HG03442 (cell line): Measurements from ENCODE around the gene ADAT1.

Experiments
- ATAC-seq: cut with Tn5 transposase; IDR thresholded peaks from one replicate; pipeline ENCODE4 v1.9.1; 2021; ENCODE audit warnings: mild to moderate bottlenecking, moderate library complexity; ENCODE audit not compliant: unreplicated experiment

The ADAT1 gene

DNA sequence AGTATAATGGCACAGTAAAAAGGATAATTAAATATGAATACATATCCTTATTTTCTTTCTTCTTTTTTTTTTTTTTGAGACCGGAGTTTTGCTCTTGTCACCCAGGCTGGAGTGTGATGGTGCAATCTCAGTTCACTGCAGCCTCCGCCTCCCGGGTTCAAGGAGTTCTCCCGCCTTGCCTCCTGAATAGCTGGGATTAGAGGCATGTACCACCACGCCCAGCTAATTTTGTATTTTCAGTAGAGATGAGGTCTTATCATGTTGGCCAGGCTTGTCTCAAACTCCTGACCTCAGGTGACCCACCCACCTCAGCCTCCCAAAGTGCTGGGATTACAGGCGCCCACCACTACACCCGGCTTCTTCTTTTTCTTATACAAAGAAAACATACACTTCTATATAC, 44.9 kb downstream of the ADAT1 start:
- ATAC-seq, result no peak

DNA sequence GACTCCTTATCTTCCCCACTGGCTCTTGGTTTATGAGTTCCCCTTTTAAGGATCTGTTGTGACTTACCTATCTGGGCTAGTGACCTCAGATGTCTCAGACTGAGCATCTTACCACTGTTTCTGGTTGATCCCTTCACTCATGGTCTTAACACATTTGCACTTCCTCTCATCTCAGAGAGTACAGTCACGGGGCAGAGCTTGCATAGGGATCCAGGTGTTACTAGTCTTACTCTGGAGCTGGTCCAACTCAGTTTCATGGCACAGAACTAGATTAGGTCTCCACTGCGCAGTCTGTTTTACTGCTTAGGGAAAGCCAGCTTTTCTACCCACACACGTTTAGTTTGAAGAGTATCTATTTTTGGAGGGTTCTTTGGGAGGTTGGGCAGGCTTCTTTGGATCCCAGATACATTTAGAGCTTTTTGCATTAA, 46.7 kb downstream of the ADAT1 start:
- ATAC-seq, result peak; percentile 77

- no peak for ATAC-seq
These were observed 47.1 kb downstream of the ADAT1 start for GRCh38 chr16:75575958-75576357.

DNA sequence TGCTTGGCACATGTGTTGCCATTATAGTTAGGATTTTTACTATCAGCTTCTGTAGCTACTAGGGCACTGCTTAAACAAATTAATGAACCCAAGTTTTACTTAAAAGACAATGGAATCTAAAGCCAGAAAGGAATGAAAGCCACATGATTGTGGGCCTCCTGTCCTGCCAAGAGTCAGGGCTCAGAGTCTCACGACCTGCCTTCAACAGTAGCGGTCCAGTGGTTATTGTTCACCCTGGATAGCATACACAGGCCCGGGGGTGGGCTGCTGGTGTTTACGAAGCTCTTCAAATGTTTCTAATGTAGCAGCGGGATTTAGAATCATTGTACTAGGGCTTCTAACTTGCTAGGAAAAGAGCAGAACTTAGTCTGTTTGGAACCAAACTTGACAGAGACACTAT, 49.1 kb downstream of the ADAT1 start:
- ATAC-seq, result no peak

- no peak for ATAC-seq
These were observed 50.1 kb downstream of the ADAT1 start for GRCh38 chr16:75572864-75573542.

- ATAC-seq, result peak; percentile 20
These were observed 52.5 kb downstream of the ADAT1 start for GRCh38 chr16:75570396-75571065.

DNA sequence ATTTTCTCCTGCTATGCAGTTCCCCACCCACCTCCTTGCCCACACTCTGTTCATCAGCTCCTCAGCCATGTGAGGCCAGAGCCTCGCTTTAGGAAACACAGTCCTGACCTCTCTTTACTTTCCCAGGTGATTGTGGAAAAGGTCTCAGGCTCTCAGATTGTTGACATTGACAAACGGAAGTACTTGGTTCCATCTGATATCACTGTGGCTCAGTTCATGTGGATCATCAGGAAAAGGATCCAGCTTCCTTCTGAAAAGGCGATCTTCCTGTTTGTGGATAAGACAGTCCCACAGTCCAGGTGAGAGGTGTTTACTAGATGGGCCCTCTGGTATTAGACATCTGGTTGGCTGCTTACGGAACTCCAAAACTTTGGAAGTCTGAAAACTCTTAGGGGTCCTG, 55.2 kb downstream of the ADAT1 start:
- no peak for ATAC-seq

DNA sequence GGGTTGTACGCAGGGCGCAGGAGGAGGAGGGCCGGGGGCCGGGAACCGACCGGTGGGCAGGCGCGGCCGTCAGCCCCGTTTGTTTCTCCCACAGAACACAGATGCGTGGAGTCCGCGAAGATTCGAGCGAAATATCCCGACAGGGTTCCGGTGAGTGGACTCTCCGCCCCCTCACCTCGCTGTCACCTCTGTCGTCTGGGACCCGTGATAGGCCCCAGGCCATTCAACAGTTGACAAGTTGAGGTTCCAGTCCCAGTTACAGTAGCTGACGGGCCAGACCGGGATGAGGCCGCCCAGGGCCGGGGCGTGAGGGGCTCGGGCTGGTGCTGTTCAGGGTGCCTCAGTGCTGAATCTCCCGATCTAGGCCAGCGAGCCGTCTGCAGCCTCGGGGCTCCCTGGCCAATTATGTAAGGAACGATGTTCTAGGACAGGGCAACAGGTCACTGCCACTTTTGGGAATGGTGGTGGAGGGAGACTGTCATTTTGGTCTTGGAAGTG, 56.3 kb downstream of the ADAT1 start:
- ATAC-seq, result no peak

DNA sequence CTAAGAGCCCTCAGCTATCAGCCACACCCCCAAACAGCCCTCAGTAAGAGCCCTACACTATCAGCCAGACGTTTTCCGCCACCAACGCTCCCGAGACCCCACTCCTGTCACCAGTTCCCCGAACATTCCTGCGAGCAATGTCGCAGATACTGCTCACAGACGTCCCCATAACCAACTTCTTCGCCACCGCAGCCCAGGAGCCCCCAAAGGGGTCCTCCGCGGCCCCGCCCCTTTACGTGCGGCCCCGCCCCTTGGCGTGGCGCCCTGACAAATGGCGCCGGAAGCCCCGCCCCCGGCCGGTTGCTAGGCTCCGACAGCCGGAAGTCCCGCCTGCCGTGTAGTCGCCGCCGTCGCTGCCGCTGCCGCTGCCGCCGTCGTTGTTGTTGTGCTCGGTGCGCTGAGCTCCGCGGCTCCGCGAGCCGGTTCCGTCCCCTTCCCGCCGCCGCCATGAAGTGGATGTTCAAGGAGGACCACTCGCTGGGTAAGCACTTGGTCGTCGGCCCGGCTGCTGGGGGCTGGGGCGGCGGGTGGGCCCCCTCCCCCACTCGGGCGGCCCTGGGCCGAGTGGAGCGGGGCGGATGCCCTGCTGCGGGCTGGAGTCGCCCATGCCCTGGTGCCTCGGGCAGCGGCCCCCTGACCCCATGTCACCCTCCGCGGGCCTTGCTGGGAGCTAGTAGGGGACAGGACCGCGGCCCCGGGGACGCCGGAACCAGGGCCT, 56.9 kb downstream of the ADAT1 start, which contains the start of gene GABARAPL2:
Gene GABARAPL2 (plus strand): TSS at position 340 of the 718 bp plus-strand sequence. CDS start 108 bp downstream, at position 448.
- ATAC-seq, result peak; percentile 61

DNA sequence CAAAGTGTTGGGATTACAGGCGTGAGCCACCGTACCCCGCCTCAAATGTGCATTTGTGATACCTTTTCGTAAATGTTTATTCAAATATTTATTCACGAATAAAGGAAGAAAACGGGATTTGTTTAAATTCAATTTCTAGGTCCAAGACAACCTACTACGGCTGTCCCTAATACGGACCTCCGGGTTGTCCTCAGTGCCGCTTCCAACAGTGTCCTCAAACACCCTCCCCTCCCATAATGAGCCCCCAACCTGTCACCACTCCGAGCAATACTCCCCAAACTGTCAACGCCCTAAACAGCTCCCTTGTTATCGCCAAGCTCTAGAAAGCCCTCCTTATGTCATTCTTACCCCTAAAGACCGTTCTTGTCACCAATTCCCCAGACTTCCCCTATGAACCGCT, 57.4 kb downstream of the ADAT1 start:
- ATAC-seq, result no peak

- ATAC-seq, result no peak
These were observed 63.3 kb downstream of the ADAT1 start for GRCh38 chr16:75559564-75560372.

DNA sequence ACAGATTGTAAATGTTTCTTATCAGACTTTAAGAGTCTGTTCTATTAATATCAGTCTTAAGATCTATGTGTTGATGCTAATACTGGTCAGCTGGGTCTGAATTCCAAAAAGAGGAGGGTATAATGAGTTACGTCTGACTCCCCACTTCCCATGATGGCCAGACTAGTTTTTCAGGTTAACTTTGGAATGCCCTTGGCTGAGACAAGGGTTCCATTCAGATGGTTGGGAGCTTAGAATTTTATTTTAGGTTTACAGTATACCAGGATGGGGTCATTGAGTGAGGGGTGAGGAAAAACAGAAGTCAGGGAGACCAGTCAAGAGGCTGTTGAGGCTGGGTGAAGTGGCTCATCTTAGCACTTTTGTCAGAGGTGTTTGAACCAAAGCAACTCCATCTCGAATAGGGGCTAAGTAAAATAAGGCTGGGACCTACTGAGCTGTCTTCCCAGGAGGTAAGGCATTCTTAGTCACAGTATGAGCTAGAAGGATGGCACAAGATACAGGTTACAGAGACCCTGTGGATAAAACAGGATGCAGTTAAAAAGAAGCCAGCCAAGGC, 64.2 kb downstream of the ADAT1 start:
- ATAC-seq, result no peak

GRCh38 chr16:75556431-75556950, 66.6 kb downstream of the ADAT1 start:
- no peak for ATAC-seq

DNA sequence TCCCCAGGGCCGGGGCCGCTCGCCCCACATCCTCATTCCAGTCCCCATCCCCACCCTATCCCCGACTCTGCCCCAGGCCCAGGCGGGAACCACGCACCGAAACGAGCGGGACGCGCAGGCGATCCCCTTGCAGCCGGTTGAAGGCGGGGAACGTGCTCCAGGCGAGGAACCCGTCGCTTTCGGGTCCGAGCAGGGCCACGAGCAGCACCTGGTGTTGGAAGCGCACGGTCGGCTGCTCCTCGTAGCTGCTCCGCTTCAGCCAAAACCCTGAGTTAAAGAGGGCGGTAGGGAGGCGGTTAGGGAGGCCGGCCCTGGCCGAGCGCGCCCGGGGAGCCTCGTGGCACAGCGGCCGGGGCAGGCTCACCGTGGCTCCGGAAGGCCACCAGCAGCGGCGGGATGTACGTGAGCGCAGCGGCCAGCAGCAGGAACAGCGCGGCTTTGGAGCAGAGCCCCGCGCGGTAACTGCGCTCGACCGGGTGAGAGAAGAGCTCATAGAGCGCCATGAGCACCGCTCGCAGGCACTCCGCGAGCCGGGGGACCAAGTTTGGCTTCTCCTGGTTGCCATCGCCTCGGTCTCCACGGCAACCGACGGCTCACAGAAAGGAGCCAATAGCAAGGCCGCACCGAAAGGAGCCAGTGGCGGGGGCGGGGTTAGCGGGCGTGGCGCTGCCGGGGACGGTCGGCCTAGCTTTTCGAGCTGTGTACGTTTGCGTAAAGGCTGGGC, 67.2 kb downstream of the ADAT1 start, which contains the start of gene TMEM231:
Gene TMEM231 (minus strand): TSS at position 546 of the 724 bp plus-strand sequence. CDS start 43 bp downstream, at position 503.
- ATAC-seq, result peak; percentile 97

DNA sequence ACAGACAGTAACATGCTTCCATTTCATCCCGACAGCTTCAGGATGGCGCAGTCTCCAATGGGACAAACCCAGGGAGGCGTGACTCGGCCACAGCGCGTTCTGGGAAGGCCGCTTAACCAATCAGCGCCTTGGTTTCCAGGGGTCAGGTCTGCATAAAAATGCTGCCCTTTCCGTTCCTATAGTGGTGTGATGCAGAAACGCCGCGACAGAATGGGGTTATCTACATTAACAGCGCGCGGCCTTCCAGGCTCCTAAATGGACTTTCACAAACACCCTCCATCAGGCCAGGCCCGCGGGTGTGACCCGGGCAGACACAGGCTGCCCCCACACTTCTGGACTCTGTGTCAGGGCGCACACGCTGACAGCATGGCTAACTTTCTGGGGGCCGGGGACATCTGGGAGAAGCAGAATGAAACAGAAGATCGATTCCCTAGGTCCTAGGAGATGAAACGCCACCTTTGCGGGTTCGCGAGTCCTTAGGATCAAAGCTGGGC, 67.8 kb downstream of the ADAT1 start:
- peak; percentile 26 for ATAC-seq

DNA sequence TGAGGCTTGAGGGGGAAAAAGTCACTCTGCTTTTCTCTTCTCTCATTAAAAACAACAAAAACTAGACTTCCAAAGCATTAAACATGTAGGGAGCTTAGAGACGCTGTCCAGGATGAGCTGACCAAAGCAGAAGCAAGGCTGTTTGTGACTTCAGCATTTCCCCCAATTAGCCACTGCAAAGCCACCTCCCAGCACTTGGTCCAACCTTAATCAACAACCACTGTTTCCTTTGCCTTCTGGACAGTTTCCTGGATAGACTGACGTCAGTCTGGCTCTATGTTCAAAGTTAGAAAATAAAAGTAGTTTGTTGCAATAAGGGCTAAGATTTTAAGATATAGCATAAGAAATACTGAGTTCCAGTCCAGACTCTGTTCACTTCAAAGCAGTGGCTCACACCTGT, 70.1 kb downstream of the ADAT1 start:
- ATAC-seq, result no peak

DNA sequence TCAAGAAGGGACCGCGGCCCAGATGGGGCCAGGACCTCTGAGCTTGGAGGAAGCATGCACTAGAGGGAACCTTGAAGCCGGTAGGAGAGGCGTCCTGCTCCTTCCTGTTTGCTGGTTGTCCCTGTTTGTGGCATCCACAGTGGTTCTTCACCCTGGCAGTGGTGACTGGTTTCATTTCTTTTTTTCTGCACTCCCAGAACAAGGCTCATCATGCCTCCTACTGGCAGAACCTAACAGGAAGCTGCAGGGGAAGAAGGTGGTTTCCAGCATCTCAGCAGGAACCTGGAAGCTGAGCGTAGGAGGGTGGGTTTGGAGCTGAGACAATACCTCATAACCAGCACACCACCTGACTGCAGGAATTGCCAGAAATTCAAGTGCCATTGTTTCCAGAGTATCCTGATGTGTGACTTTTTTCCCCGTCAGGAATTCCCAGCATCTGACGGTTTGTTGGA, 72.8 kb downstream of the ADAT1 start:
- peak; percentile 86 for ATAC-seq
